Measurements from ENCODE around the gene ICAM1.
"Not testable (repeated sequence)": the region's sequence is repeated elsewhere in the genome, so short reads cannot be mapped to it uniquely, and the experiment has no call there.

ICAM1 gene

GRCh38 chr19:10231612-10232228 is 39.2 kb upstream of the ICAM1 start:
- H3K27me3 ChIP-seq (replicated peaks in 2 of 5; ENCODE audit: control insufficient read depth in 4 of 5, insufficient read depth in 5 of 5, low read length in 4 of 5), result no peaks in the 10 kb centered on the region
- H3K4me3 ChIP-seq (ENCODE audit: control insufficient read depth in 1 of 7, extremely low read depth in 1 of 7, insufficient read depth in 4 of 7, low read depth in 2 of 7, low read length in 6 of 7), result peak overlapping the region in 6 of 7 experiments; percentile 33 to 84 (median 61)
- H3K36me3 ChIP-seq (ENCODE audit: control insufficient read depth in 4 of 4, insufficient read depth in 4 of 4, low read length in 3 of 4), result no peaks in the 10 kb centered on the region
- H3K27ac ChIP-seq (ENCODE audit: insufficient read depth in 1 of 2, low read depth in 1 of 2, low read length in 2 of 2, poor library complexity in 1 of 2, severe bottlenecking in 2 of 2), result no peak overlapping the region
- POLR2A ChIA-PET, result interaction anchor here (0.5 to 1.1 kb wide), 4 partner anchors 14 to 18 kb away, joined by 3 to 4 read pairs (median 4); no protein-coding TSS in a partner anchor
- WGBS (ENCODE audit: insufficient coverage), result 96% methylated on average over 5 of the region's 8 CpGs
- H3K9me3 ChIP-seq (ENCODE audit: control extremely low read depth in 1 of 5, control insufficient read depth in 4 of 5, insufficient read depth in 2 of 5, low read depth in 1 of 5, low read length in 4 of 5), result no peaks in the 10 kb centered on the region
- CTCF ChIA-PET, result no interaction called here
- H3K4me1 ChIP-seq (ENCODE audit: control extremely low read depth in 1 of 4, control insufficient read depth in 4 of 4, insufficient read depth in 4 of 4, low read length in 3 of 4), result peaks cover 0 to 42% (median 31%) of the 10 kb centered on the region in 4 experiments
- no peak for DNase-seq

DNA sequence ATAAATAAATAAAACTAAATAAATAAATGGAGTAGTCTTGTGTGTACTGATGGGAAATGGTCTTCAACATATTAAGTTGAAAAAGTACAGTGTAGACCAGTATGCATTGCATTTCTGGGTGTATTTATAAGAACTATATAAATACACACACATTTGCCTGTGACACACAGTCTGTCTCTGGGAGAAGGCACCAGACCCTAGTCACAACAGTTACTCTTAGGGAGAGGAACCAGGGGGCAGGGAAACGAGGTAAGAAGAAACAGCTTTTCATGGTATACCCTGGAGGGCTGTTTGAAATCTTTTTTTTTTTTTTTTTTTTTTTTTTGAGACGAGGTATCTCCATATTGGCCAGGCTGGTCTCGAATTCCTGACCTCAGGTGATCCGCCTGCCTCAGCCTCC is 37.0 kb upstream of the ICAM1 start:
- no peak for DNase-seq
- no peaks in the 10 kb centered on the region for H3K9me3 ChIP-seq (ENCODE audit: control extremely low read depth in 1 of 5, control insufficient read depth in 4 of 5, insufficient read depth in 2 of 5, low read depth in 1 of 5, low read length in 4 of 5)
- CTCF ChIA-PET, result interaction anchor here (1.0 to 1.2 kb wide), 2 partner anchors 14 to 16 kb away, joined by 4 to 5 read pairs; no protein-coding TSS in a partner anchor
- H3K27ac ChIP-seq (ENCODE audit: insufficient read depth in 1 of 2, low read depth in 1 of 2, low read length in 2 of 2, poor library complexity in 1 of 2, severe bottlenecking in 2 of 2), result no peak overlapping the region
- WGBS (ENCODE audit: insufficient coverage), result 80% methylated on average over 1 of the region's 4 CpGs
- POLR2A ChIA-PET, result no interaction called here
- H3K4me1 ChIP-seq (ENCODE audit: control extremely low read depth in 1 of 4, control insufficient read depth in 4 of 4, insufficient read depth in 4 of 4, low read length in 3 of 4), result peaks cover 0 to 47% (median 34%) of the 10 kb centered on the region in 4 experiments
- H3K36me3 ChIP-seq (ENCODE audit: control insufficient read depth in 4 of 4, insufficient read depth in 4 of 4, low read length in 3 of 4), result no peaks in the 10 kb centered on the region
- no peak overlapping the region for H3K4me3 ChIP-seq (ENCODE audit: control insufficient read depth in 1 of 7, extremely low read depth in 1 of 7, insufficient read depth in 4 of 7, low read depth in 2 of 7, low read length in 6 of 7)
- H3K27me3 ChIP-seq (replicated peaks in 2 of 5; ENCODE audit: control insufficient read depth in 4 of 5, insufficient read depth in 5 of 5, low read length in 4 of 5), result no peaks in the 10 kb centered on the region

- no peaks in the 10 kb centered on the region for H3K9me3 ChIP-seq (ENCODE audit: control extremely low read depth in 1 of 5, control insufficient read depth in 4 of 5, insufficient read depth in 2 of 5, low read depth in 1 of 5, low read length in 4 of 5)
- no CpG with 5 or more reads among the region's 4 CpGs for WGBS (ENCODE audit: insufficient coverage)
- DNase-seq, result no peak
- POLR2A ChIA-PET, result no interaction called here
- CTCF ChIA-PET, result interaction anchor here (1.2 kb wide), 1 partner anchor 16 kb away, joined by 6 read pairs; no protein-coding TSS in a partner anchor
- no peaks in the 10 kb centered on the region for H3K36me3 ChIP-seq (ENCODE audit: control insufficient read depth in 4 of 4, insufficient read depth in 4 of 4, low read length in 3 of 4)
- H3K27ac ChIP-seq (ENCODE audit: insufficient read depth in 1 of 2, low read depth in 1 of 2, low read length in 2 of 2, poor library complexity in 1 of 2, severe bottlenecking in 2 of 2), result no peak overlapping the region
- no peak overlapping the region for H3K4me3 ChIP-seq (ENCODE audit: control insufficient read depth in 1 of 7, extremely low read depth in 1 of 7, insufficient read depth in 4 of 7, low read depth in 2 of 7, low read length in 6 of 7)
- H3K27me3 ChIP-seq (replicated peaks in 2 of 5; ENCODE audit: control insufficient read depth in 4 of 5, insufficient read depth in 5 of 5, low read length in 4 of 5), result no peaks in the 10 kb centered on the region
- H3K4me1 ChIP-seq (ENCODE audit: control extremely low read depth in 1 of 4, control insufficient read depth in 4 of 4, insufficient read depth in 4 of 4, low read length in 3 of 4), result peaks cover 0 to 43% (median 30%) of the 10 kb centered on the region in 4 experiments
These were observed 35.9 kb upstream of the ICAM1 start for GRCh38 chr19:10235003-10235402.

DNA sequence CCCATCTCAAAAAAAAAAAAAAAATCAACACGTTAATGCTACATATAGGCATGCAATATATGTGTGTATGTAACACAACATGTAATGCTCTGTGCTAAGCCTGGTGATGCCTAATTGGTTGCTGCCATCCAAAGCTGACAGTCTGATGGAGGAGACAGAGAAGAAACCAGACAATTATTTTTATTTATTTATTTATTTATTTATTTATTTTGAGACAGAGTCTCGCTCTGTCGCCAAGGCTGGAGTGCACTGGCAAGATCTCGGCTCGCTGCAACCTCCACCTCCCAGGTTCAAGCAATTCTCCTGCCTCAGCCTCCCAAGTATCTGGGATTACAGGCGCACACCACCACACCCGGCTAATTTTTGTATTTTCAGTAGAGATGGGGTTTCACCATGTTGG is 35.5 kb upstream of the ICAM1 start:
- not testable (repeated sequence) for H3K27me3 ChIP-seq (replicated peaks in 2 of 5; ENCODE audit: control insufficient read depth in 4 of 5, insufficient read depth in 5 of 5, low read length in 4 of 5); H3K4me3 ChIP-seq (ENCODE audit: control insufficient read depth in 1 of 7, extremely low read depth in 1 of 7, insufficient read depth in 4 of 7, low read depth in 2 of 7, low read length in 6 of 7); H3K9me3 ChIP-seq (ENCODE audit: control extremely low read depth in 1 of 5, control insufficient read depth in 4 of 5, insufficient read depth in 2 of 5, low read depth in 1 of 5, low read length in 4 of 5); DNase-seq; H3K27ac ChIP-seq (ENCODE audit: insufficient read depth in 1 of 2, low read depth in 1 of 2, low read length in 2 of 2, poor library complexity in 1 of 2, severe bottlenecking in 2 of 2); H3K36me3 ChIP-seq (ENCODE audit: control insufficient read depth in 4 of 4, insufficient read depth in 4 of 4, low read length in 3 of 4)
- CTCF ChIA-PET, result interaction anchor here (1.1 to 2.6 kb wide), 3 partner anchors 13 to 16 kb away, joined by 4 to 13 read pairs (median 6); no protein-coding TSS in a partner anchor
- POLR2A ChIA-PET, result interaction anchor here (0.6 kb wide), 1 partner anchor 289 kb away, joined by 3 read pairs; no protein-coding TSS in a partner anchor
- WGBS (ENCODE audit: insufficient coverage), result no CpG with 5 or more reads among the region's 7 CpGs
- peaks cover 0 to 39% (median 26%) of the 10 kb centered on the region in 4 experiments for H3K4me1 ChIP-seq (ENCODE audit: control extremely low read depth in 1 of 4, control insufficient read depth in 4 of 4, insufficient read depth in 4 of 4, low read length in 3 of 4)

- no peaks in the 10 kb centered on the region for H3K9me3 ChIP-seq (ENCODE audit: control extremely low read depth in 1 of 5, control insufficient read depth in 4 of 5, insufficient read depth in 2 of 5, low read depth in 1 of 5, low read length in 4 of 5)
- no peak overlapping the region for H3K4me3 ChIP-seq (ENCODE audit: control insufficient read depth in 1 of 7, extremely low read depth in 1 of 7, insufficient read depth in 4 of 7, low read depth in 2 of 7, low read length in 6 of 7)
- no peaks in the 10 kb centered on the region for H3K27me3 ChIP-seq (replicated peaks in 2 of 5; ENCODE audit: control insufficient read depth in 4 of 5, insufficient read depth in 5 of 5, low read length in 4 of 5)
- POLR2A ChIA-PET, result interaction anchor here (0.6 kb wide), 1 partner anchor 10 kb away, joined by 3 read pairs; no protein-coding TSS in a partner anchor
- H3K36me3 ChIP-seq (ENCODE audit: control insufficient read depth in 4 of 4, insufficient read depth in 4 of 4, low read length in 3 of 4), result no peaks in the 10 kb centered on the region
- peaks cover 0 to 25% (median 19%) of the 10 kb centered on the region in 4 experiments for H3K4me1 ChIP-seq (ENCODE audit: control extremely low read depth in 1 of 4, control insufficient read depth in 4 of 4, insufficient read depth in 4 of 4, low read length in 3 of 4)
- DNase-seq, result no peak
- CTCF ChIA-PET, result interaction anchor here (0.6 to 2.6 kb wide), 4 partner anchors 9 to 137 kb away, joined by 3 to 13 read pairs (median 4); no protein-coding TSS in a partner anchor
- no peak overlapping the region for H3K27ac ChIP-seq (ENCODE audit: insufficient read depth in 1 of 2, low read depth in 1 of 2, low read length in 2 of 2, poor library complexity in 1 of 2, severe bottlenecking in 2 of 2)
- 90% methylated on average over 3 of the region's 6 CpGs for WGBS (ENCODE audit: insufficient coverage)
These were observed 33.2 kb upstream of the ICAM1 start for GRCh38 chr19:10237702-10238101.

GRCh38 chr19:10238172-10238783 is 32.6 kb upstream of the ICAM1 start:
- peak in 2 of 3 donors; percentile 52 to 56 for DNase-seq
- Histone ChIP-seq H3K36me3 (ENCODE audit: control insufficient read depth in 4 of 4, insufficient read depth in 4 of 4, low read length in 3 of 4) (no peaks in the 10 kb centered on the region), H3K9me3 (ENCODE audit: control extremely low read depth in 1 of 5, control insufficient read depth in 4 of 5, insufficient read depth in 2 of 5, low read depth in 1 of 5, low read length in 4 of 5) (no peaks in the 10 kb centered on the region), H3K27ac (ENCODE audit: insufficient read depth in 1 of 2, low read depth in 1 of 2, low read length in 2 of 2, poor library complexity in 1 of 2, severe bottlenecking in 2 of 2) (no peak overlapping the region), H3K4me3 (ENCODE audit: control insufficient read depth in 1 of 7, extremely low read depth in 1 of 7, insufficient read depth in 4 of 7, low read depth in 2 of 7, low read length in 6 of 7) (no peak overlapping the region), H3K4me1 (ENCODE audit: control extremely low read depth in 1 of 4, control insufficient read depth in 4 of 4, insufficient read depth in 4 of 4, low read length in 3 of 4) (peaks cover 0 to 25% (median 19%) of the 10 kb centered on the region in 4 experiments), H3K27me3 (replicated peaks in 2 of 5; ENCODE audit: control insufficient read depth in 4 of 5, insufficient read depth in 5 of 5, low read length in 4 of 5) (no peaks in the 10 kb centered on the region)
- CTCF ChIA-PET, result interaction anchor here (0.6 to 1.5 kb wide), 4 partner anchors 10 to 136 kb away, joined by 3 to 5 read pairs (median 4); no protein-coding TSS in a partner anchor
- POLR2A ChIA-PET, result interaction anchor here (0.5 to 0.6 kb wide), 2 partner anchors 11 to 49 kb away, joined by 3 read pairs; no protein-coding TSS in a partner anchor
- WGBS (ENCODE audit: insufficient coverage), result 93% methylated on average over 3 of the region's 12 CpGs
